Measurements from ENCODE around the gene WDR75.
A peak's percentile ranks its signal among the peaks of the same experiment; 100 is the strongest.
"Not testable (repeated sequence)": the region's sequence is repeated elsewhere in the genome, so short reads cannot be mapped to it uniquely, and the experiment has no call there.

WDR75 gene

DNA sequence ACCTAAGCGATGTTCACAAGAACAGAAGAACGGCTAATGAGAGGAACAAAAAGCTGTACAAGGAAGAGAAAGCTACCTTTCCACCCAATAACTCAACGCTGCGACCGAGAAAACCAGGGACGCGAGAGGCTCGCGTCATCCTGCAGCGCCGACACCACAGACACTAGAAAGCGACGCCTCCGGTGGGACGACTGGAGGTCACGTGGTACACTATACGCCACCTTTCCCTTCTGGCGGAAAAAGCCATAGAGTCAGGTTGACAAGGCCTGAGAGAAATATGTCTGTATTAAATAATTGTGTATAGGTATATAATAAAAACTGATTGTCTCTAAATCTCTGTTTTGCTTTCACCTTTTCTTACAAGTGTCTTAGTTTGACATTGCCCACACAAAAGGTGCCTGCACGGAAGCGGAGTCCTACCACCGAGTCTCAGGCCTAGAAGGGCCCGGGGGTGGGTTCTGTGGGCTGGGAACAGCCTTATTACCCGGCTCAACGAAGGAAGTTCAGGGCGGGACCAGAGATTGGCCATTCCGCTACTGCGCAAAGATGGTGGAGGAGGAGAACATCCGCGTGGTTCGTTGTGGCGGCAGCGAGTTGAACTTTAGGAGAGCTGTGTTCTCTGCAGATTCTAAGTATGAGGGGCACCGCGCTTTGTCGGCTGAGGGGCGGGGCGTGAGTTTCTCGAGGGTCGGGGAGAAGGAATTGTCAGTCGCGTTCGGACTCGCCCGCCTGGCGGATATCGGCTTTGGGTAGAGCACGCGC lies at the start of gene WDR75:
Gene WDR75, plus strand, starts transcription at position 528 of the 762 bp plus-strand sequence. Its CDS starts 19 bp downstream, at position 547.
- DNase-seq: peak; percentile 90

DNA sequence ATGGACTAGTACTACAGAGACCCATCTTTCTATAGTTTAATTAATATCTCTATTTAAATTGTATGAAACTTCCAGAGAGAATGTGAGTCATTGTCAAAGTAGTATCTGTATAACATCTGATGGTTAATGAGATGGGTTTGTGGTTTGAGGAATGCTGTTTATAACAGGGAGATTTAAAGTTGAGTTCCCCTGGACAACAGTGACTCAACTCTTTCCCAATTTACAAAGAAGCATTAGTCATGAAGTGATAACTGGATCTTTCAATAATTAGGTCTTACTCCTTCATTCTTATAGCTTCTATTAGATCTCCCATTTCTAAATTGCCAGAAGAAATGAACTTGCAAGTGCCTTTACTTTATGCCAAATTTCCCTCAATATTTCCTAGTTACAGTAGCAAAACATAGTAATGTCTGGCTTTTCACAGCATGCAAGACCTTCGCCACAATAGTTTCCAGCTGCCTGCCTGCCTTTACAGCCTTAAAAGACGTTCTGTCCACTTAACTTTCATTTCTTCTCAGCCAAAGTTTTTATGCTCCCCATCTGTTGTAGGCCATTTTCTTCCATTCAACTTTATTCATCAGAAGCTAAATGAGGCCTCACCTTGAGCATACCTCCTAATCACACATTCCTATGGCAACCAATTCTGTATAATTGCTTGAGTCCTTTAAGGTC lies 47.7 kb upstream of the WDR75 start:
- DNase-seq: no peak

DNA sequence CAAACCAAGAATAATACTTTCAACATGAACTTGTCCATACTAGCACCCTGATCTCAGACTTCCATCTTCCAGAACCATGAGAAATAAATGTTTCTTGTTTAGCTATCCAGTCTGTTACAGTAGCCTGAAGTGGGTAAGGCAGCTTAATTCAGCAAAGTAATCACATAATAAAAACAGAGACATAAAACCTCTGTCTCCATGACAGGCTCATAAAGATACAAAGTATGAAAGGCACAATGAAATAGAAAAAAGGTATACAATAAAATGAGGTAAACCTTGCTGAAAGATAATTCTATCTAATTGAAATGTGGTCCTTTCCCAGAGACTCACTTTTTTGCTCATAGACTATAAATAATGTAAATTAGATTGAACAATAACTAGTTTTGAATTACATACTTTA lies 46.7 kb upstream of the WDR75 start:
- no peak for DNase-seq

DNA sequence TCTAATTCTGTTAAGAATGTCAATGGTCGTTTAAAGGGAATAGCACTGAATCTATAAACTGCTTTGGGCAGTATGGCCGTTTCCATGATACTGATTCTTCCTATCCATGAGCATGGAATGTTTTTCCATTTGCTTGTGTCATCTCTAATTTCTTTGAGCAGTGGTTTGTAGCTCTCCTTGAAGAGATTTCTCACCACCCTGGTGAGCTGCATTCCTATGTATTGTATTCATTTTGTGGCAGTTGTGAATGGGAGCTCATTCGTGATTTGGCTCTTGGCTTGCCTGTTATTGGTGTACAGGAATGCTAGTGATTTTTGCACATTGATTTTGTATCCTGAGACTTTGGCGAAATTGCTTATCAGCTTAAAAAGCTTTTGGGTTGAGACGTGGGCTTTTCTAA lies 38.3 kb upstream of the WDR75 start:
- no peak for DNase-seq

DNA sequence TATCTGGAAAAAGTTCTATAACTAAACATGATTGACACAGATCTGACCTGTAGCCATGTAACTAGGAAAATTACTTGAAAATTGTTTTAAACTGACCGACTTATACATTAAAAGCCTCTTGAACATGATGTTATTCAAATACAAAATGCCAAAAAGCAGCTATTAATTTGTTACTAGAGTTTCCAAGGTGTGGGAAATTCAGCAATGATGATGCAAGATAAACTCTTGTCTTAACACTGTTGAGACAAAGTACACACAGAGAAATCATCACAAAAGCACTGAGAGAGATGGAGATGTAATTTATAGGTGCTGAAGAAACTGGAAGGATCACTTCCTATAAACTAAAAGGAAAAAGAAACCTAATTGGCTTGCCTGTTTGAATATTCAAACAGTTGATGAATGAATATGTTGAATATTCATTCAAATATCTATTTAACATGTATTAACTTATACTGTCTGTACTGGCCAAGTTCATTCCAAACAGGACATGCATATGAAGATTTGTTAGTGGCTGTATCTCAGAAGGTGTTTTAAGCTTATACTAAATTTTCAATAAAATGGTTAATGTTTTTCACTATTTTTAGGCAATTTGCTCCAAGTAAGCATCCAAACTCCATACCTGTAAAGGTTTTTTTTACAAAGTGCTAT lies 34.6 kb upstream of the WDR75 start:
- DNase-seq: no peak

DNA sequence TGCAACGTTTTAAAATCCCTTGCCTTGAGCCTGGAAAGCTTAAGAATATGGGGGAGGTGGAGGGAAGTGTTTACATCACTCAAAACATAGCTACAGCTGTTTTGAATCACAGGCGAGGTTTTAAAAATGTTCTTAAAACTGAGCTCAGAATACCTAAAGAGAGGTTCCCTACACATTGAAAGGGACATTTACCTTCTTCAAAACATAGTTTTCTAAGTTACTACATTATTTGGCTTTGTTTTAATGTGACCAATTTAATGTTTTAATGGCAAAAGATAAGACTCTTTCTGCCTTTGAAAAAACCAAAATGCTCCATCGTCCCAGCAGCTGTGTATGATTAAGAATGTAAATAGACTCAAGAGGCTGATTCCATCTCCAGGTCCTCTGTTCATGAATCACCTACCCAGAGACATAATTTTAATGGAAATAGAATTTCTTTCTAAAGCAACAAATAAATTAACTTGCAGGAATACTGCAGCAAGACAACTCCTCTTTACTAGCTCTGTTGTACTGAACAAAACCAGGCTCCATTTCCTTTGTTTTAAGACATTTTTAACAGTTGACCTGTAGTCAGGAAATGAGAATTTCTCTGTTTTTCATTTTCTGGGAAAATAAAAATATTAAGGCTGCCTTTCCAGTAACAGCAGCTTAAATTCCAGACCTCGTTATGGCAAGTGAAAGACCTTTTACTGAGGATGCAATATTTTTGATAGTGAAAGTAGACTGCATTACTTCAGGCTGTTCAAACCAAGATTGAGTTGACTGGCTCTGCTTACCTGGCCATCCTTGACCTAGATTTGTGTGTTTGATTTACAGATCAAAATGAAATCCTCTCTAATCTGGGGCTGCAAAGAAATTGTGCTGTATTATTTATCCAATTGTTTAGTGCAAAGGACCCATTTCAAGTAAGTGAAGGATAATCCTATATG lies 33.7 kb upstream of the WDR75 start:
- no peak for DNase-seq

DNA sequence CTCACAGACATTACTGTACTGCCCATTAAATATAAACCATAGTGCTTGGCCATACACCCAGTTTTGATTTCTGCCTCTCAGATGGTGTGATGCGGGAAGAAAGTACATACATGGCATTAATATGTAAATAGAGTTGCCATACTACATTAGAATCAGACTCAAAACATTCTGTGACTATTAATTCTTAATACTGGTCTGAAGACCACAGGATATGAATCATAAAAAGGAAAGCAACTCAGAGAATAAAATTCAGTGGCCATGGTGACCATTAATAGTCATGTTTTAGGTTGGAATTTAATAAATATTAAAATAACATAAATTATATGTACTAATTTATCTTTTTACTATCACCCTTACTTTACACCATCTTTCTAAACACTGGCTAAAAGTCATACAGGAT lies 33.0 kb upstream of the WDR75 start:
- DNase-seq: no peak

DNA sequence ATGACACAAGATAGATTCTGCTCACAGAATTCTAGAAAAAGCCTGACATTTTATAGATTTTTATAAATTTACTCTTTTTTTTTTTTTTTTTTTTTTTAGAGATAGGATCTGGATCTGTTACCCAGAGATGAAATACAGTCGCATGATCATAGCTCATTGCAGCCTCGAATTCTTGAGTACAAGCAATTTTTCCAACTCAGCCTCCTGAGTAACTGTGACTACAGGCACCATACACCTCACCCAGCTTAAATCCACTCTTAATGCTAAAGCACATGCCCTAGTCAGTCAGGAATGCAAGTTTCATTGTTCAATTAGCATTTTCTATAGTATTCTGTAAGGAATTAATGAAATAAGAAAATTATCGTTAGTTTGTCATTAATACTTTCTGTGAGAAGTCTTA lies 32.1 kb upstream of the WDR75 start:
- DNase-seq: no peak

DNA sequence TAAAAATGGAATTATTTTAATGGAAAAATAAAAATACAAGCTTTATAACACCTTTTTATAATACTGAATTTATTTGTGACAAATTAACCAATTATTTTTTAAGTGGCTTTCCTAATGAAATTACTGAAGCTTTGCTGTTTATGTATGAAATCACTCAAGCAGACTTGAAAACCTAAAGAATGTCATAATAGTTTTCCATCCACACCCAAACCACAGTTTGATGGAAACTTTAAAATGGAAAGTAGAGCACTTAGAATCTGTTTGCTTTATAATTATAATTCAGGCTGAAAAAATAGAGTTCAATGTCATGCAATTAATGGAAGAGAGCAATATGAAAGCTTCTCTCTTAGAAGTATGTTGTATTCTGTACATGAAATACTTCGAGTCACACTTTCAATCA lies 31.6 kb upstream of the WDR75 start:
- DNase-seq: no peak

DNA sequence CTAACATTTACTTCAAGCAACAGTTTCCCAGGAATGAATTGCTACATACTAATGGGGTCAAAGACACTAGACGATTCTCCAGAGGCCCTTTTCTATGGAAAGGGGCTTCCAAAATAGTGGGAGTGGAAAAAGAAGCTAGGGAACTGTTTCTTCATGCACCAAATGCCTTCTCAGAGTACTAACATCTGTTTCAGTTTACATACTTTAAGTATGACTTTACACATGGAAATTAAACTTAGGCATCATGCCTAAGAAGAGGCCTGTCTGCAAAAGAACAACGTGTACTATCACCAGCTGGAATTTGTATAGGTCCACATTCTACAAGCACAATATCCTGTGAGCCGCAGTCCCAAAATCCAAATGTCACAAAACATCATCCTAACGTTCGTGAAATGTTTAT lies 29.4 kb upstream of the WDR75 start:
- no peak for DNase-seq

DNA sequence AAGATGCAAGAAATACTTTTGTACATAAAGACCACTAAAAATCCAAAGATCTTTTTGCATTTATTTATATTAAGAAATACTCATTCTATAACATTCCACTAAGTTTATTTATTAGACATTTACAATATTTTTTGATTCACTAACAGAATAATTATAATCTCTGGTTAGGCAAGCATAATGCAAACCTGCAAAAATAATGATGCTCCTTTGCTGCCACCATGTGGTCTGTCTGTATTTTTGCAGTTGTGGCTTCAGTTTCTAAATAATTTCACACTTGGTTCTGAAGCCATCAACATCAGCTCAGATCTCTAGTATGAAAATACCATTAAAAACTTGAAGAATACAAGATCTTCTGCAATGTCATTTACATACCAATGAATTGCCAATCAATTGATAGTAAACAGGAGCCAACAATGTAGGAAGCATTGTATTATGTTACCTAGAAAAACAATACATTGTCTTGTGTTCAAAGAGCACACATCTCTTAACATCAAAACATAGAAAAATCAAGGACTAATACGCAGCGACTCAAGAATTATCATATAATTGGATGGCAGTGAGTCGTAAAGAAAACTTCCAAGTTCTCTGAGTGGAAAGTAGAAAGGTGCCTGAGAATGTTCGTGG lies 28.8 kb upstream of the WDR75 start:
- DNase-seq: peak; percentile 3

DNA sequence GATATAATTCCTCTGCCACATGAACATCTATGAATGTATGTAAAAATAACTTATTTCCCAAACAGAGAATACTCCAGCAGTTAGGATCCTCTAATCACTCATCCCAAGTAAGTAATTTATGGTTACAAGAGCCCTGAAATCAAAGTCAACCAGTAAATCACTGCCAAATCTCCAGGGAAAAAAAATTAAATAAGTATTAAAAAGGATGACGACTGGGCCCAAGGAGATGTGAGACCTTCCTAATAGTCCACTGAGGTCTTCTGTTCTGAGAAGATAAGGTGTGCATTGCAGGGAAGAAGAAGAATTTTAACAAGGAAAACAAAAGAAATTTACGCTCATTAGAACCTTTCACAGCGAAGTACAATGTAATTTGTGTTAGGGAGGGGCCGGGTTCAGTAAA lies 28.0 kb upstream of the WDR75 start:
- no peak for DNase-seq

DNA sequence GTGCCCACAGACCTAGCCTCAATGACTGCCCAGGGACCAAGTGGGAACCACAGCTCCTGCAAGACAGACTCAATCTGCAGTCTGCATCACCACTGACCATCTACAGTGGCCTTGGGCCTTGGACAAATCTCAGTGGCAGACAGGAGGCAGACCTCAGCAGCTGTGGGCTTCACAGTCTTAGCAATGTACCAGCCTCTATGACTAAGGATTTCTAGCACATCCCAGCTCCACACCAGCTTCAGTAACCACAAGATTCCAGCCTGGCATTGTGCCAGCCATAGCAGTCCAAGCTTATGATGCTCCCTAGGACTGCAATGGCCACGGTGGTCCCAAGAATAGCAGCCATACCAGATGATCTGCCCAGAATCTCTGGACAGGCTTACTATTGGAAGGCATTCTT lies 19.6 kb upstream of the WDR75 start:
- DNase-seq: no peak

DNA sequence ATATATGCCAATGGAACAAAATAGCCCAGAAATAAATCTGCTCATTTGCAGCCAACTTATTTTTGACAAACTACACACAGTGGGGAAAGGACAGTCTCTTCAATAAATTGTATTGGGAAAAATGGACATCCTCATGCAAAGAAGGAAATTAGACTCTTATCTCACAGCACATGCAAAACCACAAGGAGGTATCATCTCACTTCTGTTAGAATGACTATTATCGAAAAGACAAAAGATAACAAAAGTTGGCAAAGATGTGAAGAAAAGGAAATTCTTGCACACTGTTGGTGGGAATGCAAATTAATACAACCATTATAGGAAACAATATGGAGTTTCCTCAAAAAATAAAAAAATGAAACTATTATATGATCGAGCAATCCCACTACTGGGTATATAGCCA lies 16.3 kb upstream of the WDR75 start:
- DNase-seq: no peak

DNA sequence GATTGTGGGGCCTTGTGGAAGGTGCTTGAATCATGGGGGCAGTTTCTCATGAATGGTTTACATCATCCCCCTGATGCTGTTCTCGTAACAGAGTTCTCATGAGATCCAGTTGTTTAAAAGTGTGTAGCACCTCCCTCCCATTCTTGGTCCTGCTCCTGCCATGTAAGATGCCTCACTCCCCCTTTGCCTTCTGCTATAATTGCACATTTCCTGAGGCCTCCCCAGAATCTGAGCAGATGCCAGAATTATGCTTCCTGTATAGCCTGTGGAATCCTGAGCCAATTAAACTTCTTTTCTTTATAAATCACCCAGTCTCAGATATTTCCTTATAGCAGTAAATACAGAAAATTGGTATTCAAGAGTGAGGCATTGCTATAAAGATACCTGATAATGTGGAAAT lies 15.6 kb upstream of the WDR75 start:
- DNase-seq: no peak

DNA sequence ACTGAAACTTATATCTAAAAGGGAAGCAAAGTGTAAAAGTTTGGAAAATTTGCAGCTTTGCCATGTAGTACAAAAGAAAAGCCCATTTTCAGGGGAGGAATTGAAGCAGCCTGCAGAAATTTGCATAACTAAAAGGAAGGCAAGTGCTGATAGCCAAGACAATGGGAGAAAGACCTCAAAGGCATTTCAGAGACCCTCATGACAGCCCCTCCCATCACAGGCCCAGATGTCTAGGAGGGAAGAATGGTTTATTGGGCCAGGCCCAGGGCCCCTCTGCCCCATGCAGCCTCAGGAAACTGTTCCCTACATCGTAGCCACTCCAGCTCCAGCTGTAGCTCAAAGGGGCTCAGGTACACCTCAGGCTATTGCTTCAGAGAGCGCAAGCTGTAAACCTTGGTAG lies 14.4 kb upstream of the WDR75 start:
- no peak for DNase-seq

DNA sequence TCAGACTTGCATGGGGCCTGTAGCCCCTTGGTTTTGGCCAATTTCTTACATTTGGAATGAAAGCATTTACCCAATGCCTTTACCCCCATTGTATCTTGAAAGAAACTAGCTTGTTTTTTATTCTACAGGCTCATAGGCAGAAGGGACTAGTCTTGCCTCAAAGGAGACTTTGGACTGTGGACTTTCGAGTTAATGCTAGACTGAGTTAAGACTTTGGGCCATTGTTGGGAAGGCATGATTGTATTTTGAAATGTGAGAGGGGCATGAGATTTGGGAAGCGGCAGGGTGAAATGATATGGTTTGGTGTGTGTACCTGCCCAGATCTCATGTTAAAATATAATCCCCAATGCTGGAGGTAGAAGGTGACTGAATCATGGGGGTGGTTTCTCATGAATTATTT lies 13.4 kb upstream of the WDR75 start:
- no peak for DNase-seq

DNA sequence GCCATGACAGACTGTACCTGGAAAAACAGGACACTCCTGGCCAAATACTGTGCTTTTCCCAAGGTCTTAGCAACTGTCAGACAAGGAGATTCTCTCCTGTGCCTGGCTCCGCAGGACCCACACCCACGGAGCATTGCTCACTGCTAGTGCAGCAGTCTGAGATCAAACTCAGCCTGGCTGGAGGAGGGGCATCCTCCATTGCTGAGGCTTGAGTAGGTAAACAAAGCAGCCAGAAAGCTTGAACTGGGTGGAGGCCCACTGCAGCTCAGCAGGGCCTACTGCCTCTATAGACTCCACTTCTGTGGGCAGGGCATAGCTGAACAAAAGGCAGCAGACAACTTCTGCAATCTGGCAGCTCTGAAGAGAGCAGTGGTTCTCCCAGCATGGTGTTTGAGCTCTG lies 10.8 kb upstream of the WDR75 start:
- not testable (repeated sequence) for DNase-seq

DNA sequence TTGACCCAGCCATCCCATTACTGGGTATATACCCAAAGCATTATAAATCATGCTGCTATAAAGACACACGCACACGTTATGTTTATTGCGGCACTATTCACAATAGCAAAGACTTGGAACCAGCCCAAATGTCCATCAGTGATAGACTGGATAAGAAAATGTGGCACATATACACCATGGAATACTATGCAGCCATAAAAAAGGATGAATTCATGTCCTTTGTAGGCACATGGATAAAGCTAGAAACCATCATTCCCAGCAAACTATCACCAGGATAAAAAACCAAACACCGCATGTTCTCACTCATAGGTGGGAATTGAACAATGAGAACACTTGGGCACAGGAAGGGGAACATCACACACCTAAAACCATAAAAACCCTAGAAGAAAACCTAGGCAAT lies 5.5 kb upstream of the WDR75 start:
- not testable (repeated sequence) for DNase-seq

DNA sequence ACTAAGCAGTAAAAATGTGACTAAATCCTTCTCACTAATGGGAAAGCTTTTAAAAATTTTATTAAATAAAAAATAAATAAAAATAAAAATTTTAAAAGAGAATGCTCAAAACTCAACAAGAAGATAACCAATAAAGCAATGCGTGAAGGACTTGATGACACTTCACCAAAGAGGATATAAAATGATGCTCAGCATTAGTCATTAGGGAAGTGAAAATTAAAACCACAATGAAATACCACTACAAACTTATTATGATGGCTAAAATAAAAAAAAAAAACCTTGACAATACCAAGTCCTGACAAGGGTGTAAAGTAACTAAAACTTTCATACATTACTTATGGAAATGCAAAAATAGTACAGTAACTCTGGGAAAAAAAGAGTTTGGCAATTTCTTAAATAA lies 3.3 kb upstream of the WDR75 start:
- DNase-seq: no peak

DNA sequence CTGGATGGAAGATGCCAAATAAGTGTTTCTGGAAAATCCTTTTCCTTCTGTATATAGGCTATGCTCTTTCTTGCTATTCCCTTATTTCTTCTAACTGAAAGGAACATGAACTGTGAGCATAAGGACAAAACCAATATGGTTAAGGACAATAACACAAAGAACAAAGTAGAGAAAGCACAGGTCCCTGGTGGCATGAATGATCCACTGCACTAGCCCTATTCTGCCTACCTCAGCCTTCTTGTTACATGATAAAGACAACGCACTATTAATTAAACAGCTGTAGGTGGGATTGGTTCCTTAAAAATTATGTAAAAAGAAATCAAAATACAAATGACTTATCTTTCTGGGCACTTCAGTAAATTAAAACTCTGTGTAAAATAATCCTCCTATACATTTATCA lies 1.9 kb upstream of the WDR75 start:
- no peak for DNase-seq

DNA sequence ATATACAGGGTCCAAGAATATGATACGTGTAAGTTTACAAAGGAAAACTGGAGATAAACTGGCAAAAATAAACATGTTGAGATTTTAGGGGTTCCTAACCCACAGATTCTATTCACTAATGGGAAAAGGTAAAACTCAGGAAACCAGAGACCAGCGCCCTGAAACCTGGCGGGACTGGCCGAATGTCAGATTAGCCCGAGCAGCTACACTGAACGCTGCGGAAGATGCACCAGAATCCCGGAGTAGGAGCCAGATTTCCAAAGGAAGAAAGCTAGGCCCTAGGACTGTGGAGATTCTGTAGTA lies 679 bp upstream of the WDR75 start:
- no peak for DNase-seq

DNA sequence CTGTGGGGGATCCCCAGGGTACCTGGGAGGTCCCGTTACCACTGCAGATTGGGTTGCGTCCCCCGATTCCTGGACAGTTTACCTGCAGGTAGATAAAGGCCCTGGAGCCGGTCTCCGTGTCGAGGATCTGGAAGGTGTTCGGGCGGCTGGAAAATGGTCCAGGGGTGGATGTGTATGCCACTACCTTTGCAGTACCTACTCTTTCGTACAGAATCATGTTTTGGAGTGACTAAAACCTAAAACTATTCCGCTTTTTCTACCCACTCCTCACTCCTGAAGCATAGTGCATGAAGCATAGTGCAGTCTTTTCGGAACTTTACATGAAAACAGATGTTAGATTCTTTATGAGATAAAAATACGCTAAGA lies 418 bp downstream of the WDR75 start:
- DNase-seq: no peak
